GM18951 (cell line): ENCODE data around the gene RRBP1.

Source experiments
- POLR2A ChIP-seq: IDR thresholded peaks from 4 replicates; pipeline ENCODE4 v1.6.1; 2011; ENCODE audit warnings: mild to moderate bottlenecking; ENCODE audit not compliant: insufficient read length, insufficient read depth; ENCODE audit errors: extremely low read depth
- in situ Hi-C: fragments of 300-500 bp; cut with MboI; formaldehyde crosslinking; loops from one replicate; pipeline ENCODE4 v1.12.0; 2022; ENCODE audit warnings: low sequenced_read_pairs, mixed read lengths, inconsistent platforms; ENCODE audit not compliant: unreplicated experiment

The RRBP1 gene

GRCh38 chr20:17626217-17627007, 55.6 kb downstream of the RRBP1 start:
- in situ Hi-C loops: loop anchor here (10.0 kb wide), 1 partner anchor 92 kb away; the partner anchor contains the start of gene BFSP1
- TF ChIP-seq POLR2A: no peak

DNA sequence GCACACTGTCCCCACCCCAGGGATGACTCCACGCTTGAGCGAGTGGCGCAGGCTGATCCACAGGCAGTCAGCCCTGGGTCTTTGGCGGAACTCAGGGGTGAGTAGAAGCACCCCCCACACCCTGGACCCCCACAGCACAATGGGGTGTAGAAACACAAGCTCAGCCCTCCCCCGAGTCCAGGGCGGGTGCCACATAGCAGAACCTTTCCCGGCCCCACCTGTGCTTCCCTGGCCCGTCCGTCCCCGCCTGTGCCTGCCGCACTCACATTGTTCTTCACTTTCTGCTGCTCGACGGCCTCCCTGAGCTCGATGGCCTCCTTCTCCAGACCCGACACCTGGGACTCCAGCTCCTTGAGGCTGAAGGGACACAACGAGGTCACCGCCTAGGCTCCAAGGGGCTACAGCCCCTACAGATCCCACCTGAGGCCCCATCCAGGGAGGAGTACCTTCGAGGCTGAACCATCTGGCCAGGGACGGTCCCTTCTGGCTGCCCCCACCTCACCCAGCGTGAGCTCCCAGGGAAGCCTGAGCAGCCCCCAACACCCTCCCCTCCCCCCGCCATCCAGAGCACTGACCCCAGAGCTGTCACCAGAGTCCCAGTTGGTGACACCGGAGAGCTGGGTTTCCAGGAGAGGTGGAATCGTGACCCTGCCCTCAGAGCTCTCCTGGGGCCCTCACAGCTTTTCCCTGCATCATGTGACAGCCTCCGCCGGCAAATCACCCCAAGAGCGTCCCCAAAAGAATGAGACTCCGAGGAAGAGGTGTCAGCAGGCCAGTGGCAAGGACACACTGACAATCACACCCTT, 56.6 kb downstream of the RRBP1 start:
- in situ Hi-C loops: loop anchor here (10.0 kb wide), 1 partner anchor 91 kb away; the partner anchor contains the start of gene BFSP1
- TF ChIP-seq POLR2A: no peak

- in situ Hi-C loops: loop anchor here (10.0 kb wide), 1 partner anchor 90 kb away; the partner anchor contains the start of gene BFSP1
- TF ChIP-seq POLR2A: no peak
Measured at GRCh38 chr20:17624551-17625245, 57.3 kb downstream of the RRBP1 start.

DNA sequence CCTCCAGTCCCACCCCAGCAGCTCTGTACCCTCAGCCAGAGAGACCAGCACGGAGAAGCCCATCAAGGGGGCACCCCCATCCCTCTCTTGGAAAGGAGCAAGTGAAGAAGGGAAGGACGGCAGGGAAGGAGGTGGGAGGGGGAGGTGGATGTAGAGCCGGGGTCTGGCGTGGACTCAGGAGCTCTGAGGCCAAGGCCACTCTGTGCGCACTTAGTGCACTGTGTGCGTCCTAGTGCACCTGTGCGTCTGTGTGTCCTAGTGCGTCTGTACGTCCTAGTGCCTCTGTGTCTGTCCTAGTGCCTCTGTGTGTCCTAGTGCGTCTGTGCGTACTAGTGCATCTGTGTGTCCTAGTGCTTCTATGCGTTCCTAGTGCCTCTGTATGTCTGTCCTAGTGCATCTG, 58.0 kb downstream of the RRBP1 start:
- in situ Hi-C loops: loop anchor here (10.0 kb wide), 1 partner anchor 89 kb away; the partner anchor contains the start of gene BFSP1
- TF ChIP-seq POLR2A: no peak

DNA sequence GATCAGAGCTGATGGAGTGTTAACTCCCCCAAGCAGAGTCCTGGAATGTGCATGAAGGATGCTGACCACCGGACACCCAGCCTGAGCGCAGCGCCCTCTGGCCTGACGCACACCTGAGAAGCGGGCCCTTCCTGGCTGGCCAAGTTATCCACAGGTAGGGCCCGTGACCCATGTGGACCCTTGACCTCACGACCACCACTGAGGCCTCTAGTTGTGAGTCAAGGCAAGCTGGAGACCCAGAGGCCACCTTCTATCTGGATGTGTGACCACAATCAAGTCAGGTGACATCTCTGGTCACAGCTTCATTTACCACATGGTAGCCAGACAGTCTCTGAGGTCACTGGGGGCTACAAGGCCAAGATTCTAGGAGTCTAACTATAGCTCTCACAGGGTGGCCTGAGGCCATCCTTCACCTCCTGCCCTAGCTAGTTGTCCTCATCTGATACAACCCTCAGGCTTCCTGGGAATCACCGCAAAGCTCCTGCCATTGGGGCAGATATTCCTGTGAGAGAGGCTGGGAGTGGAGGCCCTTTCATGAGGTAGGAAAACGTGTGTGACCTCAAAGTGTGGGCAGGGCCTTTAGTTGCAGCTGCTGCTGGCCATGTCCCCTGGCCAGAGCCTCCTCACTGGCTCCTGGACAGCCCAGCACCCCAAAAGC, 59.1 kb downstream of the RRBP1 start:
- in situ Hi-C loops: loop anchor here (10.0 kb wide), 1 partner anchor 88 kb away; the partner anchor contains the start of gene BFSP1
- no peak for TF ChIP-seq POLR2A

DNA sequence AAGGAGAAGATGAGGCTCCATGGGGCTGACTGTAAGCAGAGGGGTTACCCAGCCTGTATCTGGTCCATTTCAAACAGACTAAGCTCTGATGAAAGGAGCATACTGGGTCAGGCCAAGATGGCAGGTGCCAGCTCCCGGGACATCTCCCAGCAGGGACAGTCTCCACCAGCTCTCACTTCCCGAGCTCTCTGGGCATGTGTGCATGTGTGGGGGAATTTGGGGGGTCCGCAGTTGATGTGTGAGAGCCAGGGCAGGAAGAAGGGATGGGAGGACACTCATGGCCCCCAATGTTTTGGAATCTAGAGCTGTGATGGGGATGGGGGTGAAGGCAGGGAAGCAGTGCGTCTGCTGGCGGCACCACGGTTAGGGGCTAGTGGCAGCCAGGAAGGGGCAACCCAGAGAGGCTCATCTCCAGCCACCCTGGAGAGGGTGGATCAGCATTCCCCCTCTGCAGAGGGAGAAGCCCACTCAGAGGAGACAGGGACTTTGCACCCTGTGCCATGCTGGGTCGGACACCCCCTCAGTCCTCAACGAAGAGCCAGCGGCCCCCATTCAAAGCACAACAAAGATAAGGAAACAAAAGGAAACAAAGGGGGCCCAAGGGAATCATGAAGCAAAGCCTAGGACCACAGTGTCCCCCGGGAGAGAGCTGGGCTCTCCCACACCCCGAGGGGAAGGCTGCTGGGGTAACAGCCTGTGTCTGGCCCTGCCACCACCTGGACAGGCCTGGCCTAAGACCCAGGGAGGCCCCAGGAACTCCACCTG, 59.8 kb downstream of the RRBP1 start:
- no peak for TF ChIP-seq POLR2A
- in situ Hi-C loops: loop anchor here (10.0 kb wide), 1 partner anchor 87 kb away; the partner anchor contains the start of gene BFSP1

GRCh38 chr20:17621229-17621968, 60.6 kb downstream of the RRBP1 start:
- no peak for TF ChIP-seq POLR2A
- in situ Hi-C loops: loop anchor here (10.0 kb wide), 1 partner anchor 87 kb away; the partner anchor contains the start of gene BFSP1

DNA sequence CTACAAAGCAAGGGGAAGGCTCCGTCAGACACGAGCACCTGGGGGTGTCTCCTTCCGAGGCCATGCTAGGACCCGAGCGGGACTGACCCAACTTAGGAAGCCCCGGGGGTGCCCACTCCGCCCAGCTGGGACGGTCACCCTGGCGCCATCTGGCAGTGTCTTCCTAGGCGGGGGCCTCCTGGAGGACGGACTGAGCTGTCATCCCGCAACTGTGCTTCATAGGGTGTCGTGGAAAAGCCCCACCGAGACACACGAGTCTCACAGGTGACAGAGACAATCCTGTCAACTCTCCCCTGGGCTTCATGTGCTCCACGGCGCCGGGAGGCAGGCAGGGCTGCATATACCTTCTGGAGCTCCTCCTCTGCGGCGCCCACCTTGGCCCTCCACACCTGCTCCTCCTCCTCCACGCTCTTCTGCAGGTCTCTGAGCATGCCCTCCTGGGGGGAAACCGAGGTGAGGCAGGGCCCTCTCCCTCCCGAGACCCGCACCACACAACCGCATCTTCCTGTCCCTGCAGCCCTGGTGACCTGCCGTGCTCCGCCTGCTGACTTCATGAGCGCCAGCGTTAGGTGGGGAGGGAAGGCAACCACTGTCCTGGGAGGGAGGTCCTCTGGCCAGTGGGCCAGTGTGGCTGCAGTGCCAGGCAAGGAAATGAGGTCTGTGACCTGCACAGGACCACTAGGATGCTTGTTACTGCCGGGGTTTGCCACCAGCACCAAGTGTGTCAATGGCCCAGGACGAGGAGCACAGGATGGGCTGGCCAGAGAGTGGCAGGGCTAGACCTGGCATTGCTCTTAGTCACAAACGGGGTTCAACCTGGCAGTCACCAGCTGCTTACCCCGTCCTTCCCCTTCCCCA, 61.4 kb downstream of the RRBP1 start:
- in situ Hi-C loops: loop anchor here (10.0 kb wide), 1 partner anchor 86 kb away; the partner anchor contains the start of gene BFSP1

DNA sequence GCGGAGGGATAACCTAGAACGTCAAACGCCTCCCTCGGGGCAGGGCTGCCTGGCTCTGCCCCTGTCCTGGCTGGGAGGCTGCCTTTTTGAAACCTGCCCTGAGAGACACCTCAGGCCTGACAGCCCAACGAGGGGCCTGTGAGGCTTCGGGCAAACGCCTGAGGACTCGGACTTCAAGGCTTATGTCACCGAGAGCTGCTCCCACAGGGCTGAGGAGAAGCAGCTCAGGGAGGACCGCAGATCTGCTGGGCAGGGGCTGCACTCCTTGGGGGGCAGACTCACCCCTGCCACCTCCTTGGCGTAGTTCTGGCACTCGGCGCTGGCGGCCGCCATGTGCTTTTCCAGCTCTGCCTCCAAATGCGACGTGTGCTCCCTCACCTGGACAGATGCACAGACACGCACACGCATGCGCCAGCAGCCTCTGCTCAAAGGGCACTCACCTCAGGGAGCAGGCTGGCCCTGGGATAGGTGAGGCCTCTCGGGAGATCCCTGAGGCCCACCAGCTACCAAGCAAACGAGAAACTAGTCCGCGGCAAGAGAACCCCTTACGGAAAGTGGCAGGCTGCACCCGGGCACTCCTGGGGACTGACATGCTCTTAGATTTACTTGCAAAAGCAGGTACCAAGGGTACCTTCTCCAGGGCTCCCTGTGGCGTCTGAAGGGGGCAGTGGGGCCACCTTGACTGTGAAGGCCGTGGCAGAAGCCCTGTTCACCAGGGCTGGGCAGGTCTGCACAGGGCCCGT, 62.5 kb downstream of the RRBP1 start:
- in situ Hi-C loops: loop anchor here (10.0 kb wide), 1 partner anchor 85 kb away; the partner anchor contains the start of gene BFSP1

More for the DNA sequence above, 61.4 kb downstream of the RRBP1 start:
- TF ChIP-seq POLR2A: no peak

DNA sequence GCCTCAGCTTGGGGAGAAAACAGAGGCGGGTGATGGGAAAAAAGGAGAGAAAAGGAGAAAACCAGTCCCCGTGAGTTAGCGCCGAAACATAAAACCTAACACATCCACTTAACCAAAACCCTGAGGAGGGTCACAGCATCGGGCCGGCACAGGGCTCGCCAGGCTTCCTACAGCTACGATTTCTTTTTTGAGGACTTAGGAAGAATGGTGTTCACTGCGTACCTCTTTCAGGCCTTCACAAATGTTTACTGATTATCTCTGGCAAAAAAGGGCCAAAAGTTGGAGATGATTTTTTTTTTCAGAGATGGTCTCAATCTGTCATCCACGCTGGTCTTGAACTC, 63.4 kb downstream of the RRBP1 start:
- no peak for TF ChIP-seq POLR2A
- in situ Hi-C loops: no loop called here

More for the DNA sequence above, 62.5 kb downstream of the RRBP1 start:
- TF ChIP-seq POLR2A: no peak
